GM20000 (cell line): ENCODE measurements around the gene UNC45B.
A peak's percentile ranks its signal among the peaks of the same experiment; 100 is the strongest.

Source experiments
- DNase-seq: peaks from one replicate; pipeline ENCODE4 v3.0.0; 2012; ENCODE audit warnings: low spot score
- CTCF ChIP-seq: IDR thresholded peaks from 2 replicates; pipeline ENCODE4 v1.5.1; 2012; ENCODE audit warnings: mild to moderate bottlenecking, control low read depth; ENCODE audit errors: extremely low read depth, missing control alignments

Gene UNC45B

GRCh38 chr17:35213412-35213940 is 65.9 kb downstream of the UNC45B start:
- no peak for TF ChIP-seq CTCF
- no peak for DNase-seq

GRCh38 chr17:35214192-35214591 is 66.6 kb downstream of the UNC45B start:
- no peak for TF ChIP-seq CTCF
- no peak for DNase-seq

- TF ChIP-seq CTCF: no peak
These were observed 67.1 kb downstream of the UNC45B start for GRCh38 chr17:35214631-35215273.

GRCh38 chr17:35217107-35217506 is 69.5 kb downstream of the UNC45B start:
- DNase-seq: no peak
- TF ChIP-seq CTCF: no peak

More at GRCh38 chr17:35214631-35215273, 67.1 kb downstream of the UNC45B start:
- DNase-seq: peak; percentile 17

GRCh38 chr17:35218915-35219314 is 71.3 kb downstream of the UNC45B start:
- no peak for TF ChIP-seq CTCF
- peak; percentile 15 for DNase-seq

GRCh38 chr17:35222452-35222851 is 74.8 kb downstream of the UNC45B start:
- TF ChIP-seq CTCF: no peak

GRCh38 chr17:35224436-35224835 is 76.8 kb downstream of the UNC45B start:
- no peak for DNase-seq
- no peak for TF ChIP-seq CTCF

More at GRCh38 chr17:35222452-35222851, 74.8 kb downstream of the UNC45B start:
- DNase-seq: no peak
